Sigmoid colon (tissue), 4 donors: ENCODE results near the gene TPO.

Source experiments
- CTCF ChIP-seq, 4 experiments: fragments of 450-650 bp in 3 of 4; fragments of 200-600 bp in 1 of 4; IDR thresholded peaks; one replicate each; pipeline ENCODE4 v1.5.1; 2016 to 2019; ENCODE audit warnings: antibody characterized with exemption in 4 of 4, mild to moderate bottlenecking in 3 of 4, moderate library complexity in 2 of 4
- EP300 ChIP-seq, 4 donors: sonication (generic); formaldehyde crosslinking; IDR thresholded peaks; one replicate each; pipeline ENCODE4 v1.6.1; 2017; ENCODE audit warnings: antibody characterized with exemption in 4 of 4
- POLR2AphosphoS5 ChIP-seq, 4 donors: sonication (generic); formaldehyde crosslinking; IDR thresholded peaks; one replicate each; pipeline ENCODE4 v1.6.1; 2017; ENCODE audit warnings: antibody characterized with exemption in 4 of 4

- no peak for TF ChIP-seq CTCF (IDR thresholded peaks at IDR 0.05)
- TF ChIP-seq POLR2AphosphoS5 (IDR thresholded peaks at IDR 0.05) = no peak
- no peak for TF ChIP-seq EP300 (IDR thresholded peaks at IDR 0.05)
Measured at GRCh38 chr2:1422131-1422530, 8.9 kb downstream of the TPO start.
